NOMO-1 treated with dmso at 0.1 percent for 144 hours (cell line): ENCODE data around the gene ADAMTS12.

ENCODE experiments used
- DNase-seq: peaks from one replicate; lab custom pipeline; 2025; ENCODE audit not compliant: unreplicated experiment; lab: John Stamatoyannopoulos, UW

Gene ADAMTS12

GRCh38 chr5:33488558-33489355 is 403.0 kb downstream of the ADAMTS12 start:
- no peak for DNase-seq

GRCh38 chr5:33487236-33487635 is 404.6 kb downstream of the ADAMTS12 start:
- DNase-seq: no peak

- DNase-seq: no peak
Observed at GRCh38 chr5:33482335-33482734, 409.5 kb downstream of the ADAMTS12 start.

GRCh38 chr5:33480876-33481275 is 410.9 kb downstream of the ADAMTS12 start:
- DNase-seq: no peak

GRCh38 chr5:33479311-33479710 is 412.5 kb downstream of the ADAMTS12 start:
- DNase-seq: no peak

- no peak for DNase-seq
Observed at GRCh38 chr5:33477816-33478215, 414.0 kb downstream of the ADAMTS12 start.

GRCh38 chr5:33476992-33477391 is 414.8 kb downstream of the ADAMTS12 start:
- no peak for DNase-seq

- DNase-seq: peak; percentile 8
Observed at GRCh38 chr5:33475706-33476105, 416.1 kb downstream of the ADAMTS12 start.

- DNase-seq: no peak
Observed at GRCh38 chr5:33474931-33475499, 416.8 kb downstream of the ADAMTS12 start.

- no peak for DNase-seq
Observed at GRCh38 chr5:33474004-33474403, 417.8 kb downstream of the ADAMTS12 start.
